HEK293 (cell line): ENCODE data around the gene MSL3B.

Experiments
- CTCF ChIA-PET: fragments of 350-600 bp; formaldehyde crosslinking; extraction: SDS; loops from one replicate; lab custom pipeline; 2021; ENCODE audit warnings: antibody characterized with exemption; lab: Yijun Ruan, JAX
- POLR2A ChIA-PET: fragments of 300-600 bp; formaldehyde crosslinking; extraction: SDS; loops from one replicate; lab custom pipeline; 2020; ENCODE audit warnings: antibody characterized with exemption, inconsistent platforms; lab: Yijun Ruan, JAX
- H3K27ac ChIP-seq: fragments of 200-500 bp; sonication (Bioruptor generic); 2 replicates; pipeline ENCODE4 v1.5.1; 2014; ENCODE audit warnings: low read depth, low read length, control low read depth, inconsistent platforms; ENCODE audit errors: extremely low read depth
- H3K36me3 ChIP-seq, 2 experiments: fragments of 200-500 bp in 1 of 2; sonication (Bioruptor generic) in 1 of 2; 1 replicate in 1 of 2; 2 replicates in 1 of 2; pipeline ENCODE4 v1.5.1; 2014 to 2017; ENCODE audit warnings: inconsistent platforms in 2 of 2, low read length in 2 of 2; ENCODE audit not compliant: control insufficient read depth in 2 of 2, insufficient read depth in 1 of 2
- H3K4me1 ChIP-seq: fragments of 200-500 bp; sonication (Bioruptor generic); 2 replicates; pipeline ENCODE4 v1.5.1; 2014; ENCODE audit warnings: mild to moderate bottlenecking, low read length, inconsistent platforms; ENCODE audit not compliant: control insufficient read depth, insufficient read depth
- H3K4me3 ChIP-seq: 2 replicates; pipeline ENCODE4 v1.5.1; 2011; ENCODE audit warnings: low read depth, mild to moderate bottlenecking, control low read depth, low read length, moderate library complexity
- H3K9me3 ChIP-seq: fragments of 200-500 bp; sonication (Bioruptor generic); 2 replicates; pipeline ENCODE4 v1.5.1; 2014; ENCODE audit warnings: low read depth, low read length, inconsistent platforms; ENCODE audit not compliant: control insufficient read depth, insufficient read depth
- HOXC10 ChIP-seq: sonication (generic); formaldehyde crosslinking; IDR thresholded peaks from 2 replicates; pipeline ENCODE4 v1.8.1; 2023; ENCODE audit warnings: mild to moderate bottlenecking, missing genetic modification reagents
- IKZF3 ChIP-seq: fragments of 450-650 bp; IDR thresholded peaks from 2 replicates; pipeline ENCODE4 v1.5.0; 2018; ENCODE audit warnings: missing biosample characterization, mild to moderate bottlenecking, missing genetic modification characterization, moderate library complexity
- KLF17 ChIP-seq: fragments of 450-650 bp; formaldehyde crosslinking; IDR thresholded peaks from 2 replicates; pipeline ENCODE4 v1.5.1; 2016; ENCODE audit warnings: missing biosample characterization, missing genetic modification characterization
- PBX3 ChIP-seq: sonication (generic); formaldehyde crosslinking; IDR thresholded peaks from 2 replicates; pipeline ENCODE4 v1.8.1; 2022; ENCODE audit warnings: mild to moderate bottlenecking, moderate library complexity, missing genetic modification reagents
- PRDM2 ChIP-seq: fragments of 450-650 bp; formaldehyde crosslinking; IDR thresholded peaks from 2 replicates; pipeline ENCODE4 v1.5.1; 2016; ENCODE audit warnings: missing biosample characterization, missing genetic modification characterization, borderline replicate concordance
- TCF7L2 ChIP-seq: IDR thresholded peaks from 2 replicates; pipeline ENCODE4 v1.6.1; 2011; ENCODE audit warnings: low read depth, mild to moderate bottlenecking, inconsistent platforms, low read length, moderate library complexity, borderline replicate concordance
- TSHZ1 ChIP-seq: fragments of 450-650 bp; formaldehyde crosslinking; IDR thresholded peaks from 2 replicates; pipeline ENCODE4 v1.5.1; 2016; ENCODE audit warnings: missing biosample characterization, missing genetic modification characterization, borderline replicate concordance
- YY1 ChIP-seq: fragments of 450-650 bp; formaldehyde crosslinking; IDR thresholded peaks from 2 replicates; pipeline ENCODE4 v1.5.1; 2018; ENCODE audit warnings: missing biosample characterization, missing genetic modification characterization
- ZNF114 ChIP-seq: fragments of 450-650 bp; formaldehyde crosslinking; IDR thresholded peaks from 2 replicates; pipeline ENCODE4 v1.5.0; 2017; ENCODE audit warnings: missing biosample characterization, missing genetic modification characterization
- ZNF169 ChIP-seq: fragments of 450-650 bp; formaldehyde crosslinking; IDR thresholded peaks from 2 replicates; pipeline ENCODE4 v1.5.1; 2016; ENCODE audit warnings: missing biosample characterization, missing genetic modification characterization
- ZNF354C ChIP-seq: fragments of 450-650 bp; formaldehyde crosslinking; IDR thresholded peaks from 2 replicates; pipeline ENCODE4 v1.5.1; 2016; ENCODE audit warnings: missing biosample characterization, missing genetic modification characterization, low read depth, borderline replicate concordance
- ZNF37A ChIP-seq: fragments of 450-650 bp; IDR thresholded peaks from 2 replicates; pipeline ENCODE4 v1.5.1; 2018; ENCODE audit warnings: missing biosample characterization, missing genetic modification characterization
- ZNF423 ChIP-seq: fragments of 450-650 bp; formaldehyde crosslinking; IDR thresholded peaks from 2 replicates; pipeline ENCODE4 v1.5.1; 2016; ENCODE audit warnings: missing biosample characterization, missing genetic modification characterization
- ZNF513 ChIP-seq: fragments of 450-650 bp; IDR thresholded peaks from 2 replicates; pipeline ENCODE4 v1.5.1; 2018; ENCODE audit warnings: missing biosample characterization, missing genetic modification characterization
- ZNF548 ChIP-seq: fragments of 450-650 bp; formaldehyde crosslinking; IDR thresholded peaks from 2 replicates; pipeline ENCODE4 v1.5.1; 2016; ENCODE audit warnings: missing biosample characterization, missing genetic modification characterization
- ZNF561 ChIP-seq: fragments of 450-650 bp; IDR thresholded peaks from 2 replicates; pipeline ENCODE4 v1.5.1; 2018; ENCODE audit warnings: missing biosample characterization, missing genetic modification characterization, borderline replicate concordance
- ZNF596 ChIP-seq: fragments of 450-650 bp; IDR thresholded peaks from 2 replicates; pipeline ENCODE4 v1.5.0; 2018; ENCODE audit warnings: missing biosample characterization, mild to moderate bottlenecking, missing genetic modification characterization, moderate library complexity
- ZNF626 ChIP-seq: fragments of 450-650 bp; sonication (Bioruptor Pico); formaldehyde crosslinking; IDR thresholded peaks from 2 replicates; pipeline ENCODE4 v1.5.1; 2018; ENCODE audit warnings: missing biosample characterization, missing genetic modification characterization, inconsistent platforms
- ZNF747 ChIP-seq: fragments of 450-650 bp; formaldehyde crosslinking; IDR thresholded peaks from 2 replicates; pipeline ENCODE4 v1.5.1; 2016; ENCODE audit warnings: missing biosample characterization, missing genetic modification characterization
- ZNF76 ChIP-seq: fragments of 450-650 bp; formaldehyde crosslinking; IDR thresholded peaks from 2 replicates; pipeline ENCODE4; 2016; ENCODE audit warnings: low read depth, missing biosample characterization, missing genetic modification characterization, borderline replicate concordance
- ZNF777 ChIP-seq: fragments of 450-650 bp; formaldehyde crosslinking; IDR thresholded peaks from 2 replicates; pipeline ENCODE4 v1.5.1; 2017; ENCODE audit warnings: missing biosample characterization, missing genetic modification characterization, borderline replicate concordance

The MSL3B gene

GRCh38 chr2:233821709-233822100 is 46.5 kb downstream of the MSL3B start:
- TF ChIP-seq IKZF3 (tag by site-specific recombination) (no peak), ZNF114 (no peak), ZNF423 (tag by site-specific recombination) (no peak), ZNF37A (tag by site-specific recombination) (no peak), ZNF548 (no peak), ZNF777 (tag by site-specific recombination) (no peak), TCF7L2 (no peak), ZNF76 (tag by site-specific recombination) (no peak), ZNF354C (tag by site-specific recombination) (no peak), TSHZ1 (tag by site-specific recombination) (no peak), ZNF747 (tag by site-specific recombination) (no peak), ZNF626 (tag by site-specific recombination) (no peak)
- ChIA-PET POLR2A (no interaction called here), CTCF (no interaction called here)

GRCh38 chr2:233821196-233821595 is 47.0 kb downstream of the MSL3B start:
- CTCF ChIA-PET, result no interaction called here
- no peaks in the 10 kb centered on the region for H3K36me3 ChIP-seq
- POLR2A ChIA-PET, result no interaction called here
- no peak overlapping the region for H3K27ac ChIP-seq
- H3K9me3 ChIP-seq, result no peaks in the 10 kb centered on the region
- H3K4me3 ChIP-seq, result no peak overlapping the region
- peaks cover 5% of the 10 kb centered on the region; the same call in 1 of the 2 replicates for H3K4me1 ChIP-seq
- TF ChIP-seq ZNF169 (tag by site-specific recombination), result no peak
- TF ChIP-seq ZNF596 (tag by site-specific recombination), result no peak
- TF ChIP-seq YY1 (tag by site-specific recombination), result no peak
- no peak for TF ChIP-seq PRDM2 (tag by site-specific recombination)
- TF ChIP-seq PBX3 (CRISPR knock-in tag), result no peak
- TF ChIP-seq ZNF513 (tag by site-specific recombination), result no peak
- no peak for TF ChIP-seq ZNF561 (tag by site-specific recombination)
- TF ChIP-seq KLF17, result no peak
- no peak for TF ChIP-seq HOXC10 (CRISPR knock-in tag)
- TF ChIP-seq ZNF76 (tag by site-specific recombination), result no peak

More at GRCh38 chr2:233821709-233822100, 46.5 kb downstream of the MSL3B start:
- H3K9me3 ChIP-seq, result no peaks in the 10 kb centered on the region
- H3K4me3 ChIP-seq, result no peak overlapping the region
- no peaks in the 10 kb centered on the region for H3K36me3 ChIP-seq
- H3K4me1 ChIP-seq, result peaks cover 3% of the 10 kb centered on the region; the same call in 1 of the 2 replicates
- no peak overlapping the region for H3K27ac ChIP-seq
